Neural progenitor cell (in vitro differentiated cells): ENCODE data around the gene NRCAM.

Experiments used
- CTCF ChIP-seq: fragments of 200-600 bp; sonication (generic); IDR thresholded peaks from 2 replicates; pipeline ENCODE4 v1.5.1; 2017; ENCODE audit warnings: antibody characterized with exemption, mild to moderate bottlenecking
- EZH2 ChIP-seq: fragments of 200-600 bp; sonication (generic); IDR thresholded peaks from 2 replicates; pipeline ENCODE4 v1.6.1; 2017; ENCODE audit warnings: antibody characterized with exemption, mild to moderate bottlenecking, moderate library complexity
- EZH2phosphoT487 ChIP-seq: fragments of 200-600 bp; sonication (generic); IDR thresholded peaks from 2 replicates; pipeline ENCODE4 v1.6.1; 2017; ENCODE audit warnings: antibody characterized with exemption

DNA sequence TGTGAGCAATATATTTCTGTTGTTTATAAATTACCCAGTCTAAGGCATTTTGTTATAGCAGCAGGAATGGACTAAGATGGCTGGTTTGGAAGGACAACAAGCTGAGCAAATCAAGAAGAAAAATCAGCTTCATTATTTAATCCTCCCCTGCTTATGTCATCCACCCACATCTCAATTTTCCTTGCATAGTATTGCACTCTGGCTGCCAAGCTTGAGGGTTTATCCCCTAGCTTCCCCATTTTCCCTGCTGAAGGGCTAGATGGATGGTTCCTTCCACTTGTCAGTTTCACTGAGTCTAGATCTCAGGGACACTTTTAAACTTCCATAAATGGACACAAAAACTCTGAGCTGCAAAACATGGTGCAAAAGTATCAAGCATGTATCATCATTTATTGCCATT is 250.9 kb downstream of the NRCAM start:
- TF ChIP-seq CTCF (no peak), EZH2 (no peak), EZH2phosphoT487 (no peak)
